A549 (cell line): ENCODE measurements around the gene THADA.

Experiments used
- EHMT2 ChIP-seq: fragments of 200-600 bp; sonication (generic); IDR thresholded peaks from 2 replicates; pipeline ENCODE4 v1.6.1; 2016; ENCODE audit warnings: antibody characterized with exemption, low read depth, mild to moderate bottlenecking, moderate library complexity
- EP300 ChIP-seq, 2 experiments: fragments of >200 bp; sonication (Bioruptor Twin); formaldehyde crosslinking; IDR thresholded peaks; 2 replicates in 1 of 2; 3 replicates in 1 of 2; pipeline ENCODE4 v1.6.1; 2016 to 2017
- GATA3 ChIP-seq: IDR thresholded peaks from 2 replicates; pipeline ENCODE4 v1.6.1; 2012; ENCODE audit warnings: borderline replicate concordance
- HOXA7 ChIP-seq: fragments of 250-450 bp; sonication (Bioruptor Pico); IDR thresholded peaks from 2 replicates; pipeline ENCODE4 v1.5.0; 2020; ENCODE audit warnings: mild to moderate bottlenecking, moderate library complexity
- JUNB ChIP-seq: fragments of >200 bp; sonication (Bioruptor Twin); formaldehyde crosslinking; IDR thresholded peaks from 2 replicates; pipeline ENCODE4 v1.6.1; 2016
- NFE2L2 ChIP-seq: fragments of 150-350 bp; conservative IDR thresholded peaks from 2 replicates; pipeline ENCODE4 v1.6.1; 2014; ENCODE audit warnings: low read length
- POLR2A ChIP-seq: IDR thresholded peaks from 2 replicates; pipeline ENCODE4 v1.6.1; 2012; ENCODE audit warnings: mild to moderate bottlenecking, low read length
- RAD21 ChIP-seq, 2 experiments: fragments of >200 bp in 1 of 2; sonication (Bioruptor Twin) in 1 of 2; formaldehyde crosslinking in 1 of 2; IDR thresholded peaks in 1 of 2; conservative IDR thresholded peaks in 1 of 2; 2 replicates in 1 of 2; 3 replicates in 1 of 2; pipeline ENCODE4 v1.6.1; 2012 to 2018; ENCODE audit warnings: inconsistent platforms in 1 of 2
- ZFP36 ChIP-seq: fragments of 450-650 bp; IDR thresholded peaks from 2 replicates; pipeline ENCODE4 v1.6.1; 2014; ENCODE audit warnings: borderline replicate concordance; ENCODE audit not compliant: partially characterized antibody
- TF ChIP-seq, protein P1 (sequence below): fragments of >200 bp; sonication (Bioruptor Twin); formaldehyde crosslinking; IDR thresholded peaks from 3 replicates; pipeline ENCODE4 v1.5.1; 2016

DNA sequence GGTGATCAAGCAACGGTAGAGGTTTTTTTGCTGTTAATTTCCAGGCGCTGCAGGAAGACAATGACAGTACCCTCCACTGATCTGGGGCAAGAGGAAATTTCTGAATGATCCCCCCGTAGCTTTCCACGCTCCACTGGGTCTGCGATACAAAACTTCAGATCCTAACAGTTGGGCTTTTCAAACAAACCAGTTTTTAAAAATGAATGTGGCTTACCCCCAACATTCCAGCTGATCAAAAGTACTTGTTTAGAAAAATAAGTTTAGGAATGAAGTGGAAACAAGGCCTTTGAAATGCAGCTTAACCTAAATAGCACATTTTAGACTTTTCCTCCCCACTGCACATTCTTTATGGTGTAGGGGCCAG is 375.1 kb downstream of the THADA start:
- TF ChIP-seq NFE2L2, result no peak
- no peak for TF ChIP-seq GATA3
- TF ChIP-seq, protein P1, sequence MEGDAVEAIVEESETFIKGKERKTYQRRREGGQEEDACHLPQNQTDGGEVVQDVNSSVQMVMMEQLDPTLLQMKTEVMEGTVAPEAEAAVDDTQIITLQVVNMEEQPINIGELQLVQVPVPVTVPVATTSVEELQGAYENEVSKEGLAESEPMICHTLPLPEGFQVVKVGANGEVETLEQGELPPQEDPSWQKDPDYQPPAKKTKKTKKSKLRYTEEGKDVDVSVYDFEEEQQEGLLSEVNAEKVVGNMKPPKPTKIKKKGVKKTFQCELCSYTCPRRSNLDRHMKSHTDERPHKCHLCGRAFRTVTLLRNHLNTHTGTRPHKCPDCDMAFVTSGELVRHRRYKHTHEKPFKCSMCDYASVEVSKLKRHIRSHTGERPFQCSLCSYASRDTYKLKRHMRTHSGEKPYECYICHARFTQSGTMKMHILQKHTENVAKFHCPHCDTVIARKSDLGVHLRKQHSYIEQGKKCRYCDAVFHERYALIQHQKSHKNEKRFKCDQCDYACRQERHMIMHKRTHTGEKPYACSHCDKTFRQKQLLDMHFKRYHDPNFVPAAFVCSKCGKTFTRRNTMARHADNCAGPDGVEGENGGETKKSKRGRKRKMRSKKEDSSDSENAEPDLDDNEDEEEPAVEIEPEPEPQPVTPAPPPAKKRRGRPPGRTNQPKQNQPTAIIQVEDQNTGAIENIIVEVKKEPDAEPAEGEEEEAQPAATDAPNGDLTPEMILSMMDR, result no peak
- TF ChIP-seq POLR2A, result no peak
- TF ChIP-seq EP300 (IDR thresholded peaks at IDR 0.05), result no peak
- TF ChIP-seq RAD21 (conservative IDR thresholded peaks at IDR 0.05 in 1 of 2, IDR thresholded peaks at IDR 0.05 in 1 of 2), result no peak
- no peak for TF ChIP-seq HOXA7 (CRISPR knock-in tag)
- no peak for TF ChIP-seq JUNB
- no peak for TF ChIP-seq EHMT2
- no peak for TF ChIP-seq ZFP36
